Mesodermal cell (in vitro differentiated cells): ENCODE data around the gene JMJD6. TPM values are rescaled to one million over a fixed set of nuclear protein-coding genes. Genes with fewer than 3 reads are reported as not detected.
A peak's percentile ranks its signal among the peaks of the same experiment; 100 is the strongest.

Experiments
- H3K27ac ChIP-seq: 2 replicates; pipeline ENCODE4 v1.7.0; 2013; ENCODE audit warnings: mild to moderate bottlenecking, low read depth, low read length, moderate library complexity; ENCODE audit not compliant: severe bottlenecking
- H3K36me3 ChIP-seq: 2 replicates; pipeline ENCODE4 v1.7.1; 2013; ENCODE audit warnings: mild to moderate bottlenecking, low read length, moderate library complexity; ENCODE audit not compliant: control insufficient read depth, insufficient read depth
- H3K4me1 ChIP-seq: one replicate; pipeline ENCODE4 v1.7.1; 2013; ENCODE audit warnings: mild to moderate bottlenecking, low read length; ENCODE audit not compliant: insufficient read depth, control insufficient read depth, poor library complexity, severe bottlenecking
- H3K4me3 ChIP-seq: 2 replicates; pipeline ENCODE4 v1.7.0; 2013; ENCODE audit warnings: low read length, control low read depth, mild to moderate bottlenecking; ENCODE audit not compliant: insufficient read depth, poor library complexity, severe bottlenecking; ENCODE audit errors: extremely low read depth
- H3K9me3 ChIP-seq: 2 replicates; pipeline ENCODE4 v1.7.1; 2013; ENCODE audit warnings: mild to moderate bottlenecking, low read length, moderate library complexity; ENCODE audit not compliant: control insufficient read depth
- WGBS, 2 experiments: methylation state at CpG; one replicate each; pipeline ENCODE4 v1.1.5; 2013; ENCODE audit warnings: missing lambda C conversion rate in 2 of 2; ENCODE audit not compliant: insufficient coverage in 2 of 2; 5-methylcytosine and 5-hydroxymethylcytosine counted together
- polyA plus RNA-seq, 2 experiments: library from polyadenylated mRNA; stranded (reverse); fragments of 50-300 nt; gene quantifications; one replicate each; pipeline ENCODE4 v1.2.3, GENCODE V29; 2013

The JMJD6 gene
- 26.7 TPM for polyA plus RNA-seq (2013, experiment 1 of 2)
- polyA plus RNA-seq (2013, experiment 2 of 2) = 19.3 TPM

DNA sequence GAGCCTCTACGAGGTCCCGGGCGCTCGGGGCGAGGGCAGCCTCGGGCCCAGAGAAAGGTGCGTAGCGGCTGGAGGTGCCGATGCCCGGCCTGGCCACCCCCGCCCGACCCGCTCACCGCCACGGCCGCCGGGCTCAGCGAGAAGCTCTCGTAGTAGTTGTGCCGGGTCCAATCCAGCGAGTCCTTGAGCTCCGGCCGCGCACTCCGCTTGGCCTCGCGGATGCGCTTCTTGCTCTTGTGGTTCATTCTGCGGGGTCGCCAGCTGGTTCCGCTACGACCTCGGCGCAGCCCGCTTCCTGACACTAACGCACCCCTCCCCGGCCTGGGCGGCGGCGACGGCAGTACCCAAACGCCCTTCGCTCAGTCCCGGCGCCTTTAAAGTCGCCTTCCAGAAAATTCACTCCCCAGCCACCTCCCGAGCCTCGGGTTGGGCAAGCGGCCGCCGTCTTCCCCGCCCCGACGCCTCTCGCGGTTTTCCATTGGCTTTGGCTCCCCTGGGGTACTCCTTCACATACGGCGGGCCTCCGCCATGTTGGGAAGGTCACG, at the start of gene JMJD6:
JMJD6 (minus strand) TSS at position 376 of the 545 bp plus-strand sequence; CDS start at position 245, 131 bp downstream.
- peak within 1 kb of the TSS; percentile 97 for H3K27ac ChIP-seq
- no peaks in the 10 kb centered on the region for H3K9me3 ChIP-seq
- H3K4me1 ChIP-seq = peaks cover 8% of the 10 kb centered on the region
- H3K36me3 ChIP-seq = peaks cover 55% of the 10 kb centered on the region
- WGBS, 2 experiments = 0 to 1% methylated on average over 53 to 59 of the region's 60 CpGs
- peak within 1 kb of the TSS; percentile 88 for H3K4me3 ChIP-seq

DNA sequence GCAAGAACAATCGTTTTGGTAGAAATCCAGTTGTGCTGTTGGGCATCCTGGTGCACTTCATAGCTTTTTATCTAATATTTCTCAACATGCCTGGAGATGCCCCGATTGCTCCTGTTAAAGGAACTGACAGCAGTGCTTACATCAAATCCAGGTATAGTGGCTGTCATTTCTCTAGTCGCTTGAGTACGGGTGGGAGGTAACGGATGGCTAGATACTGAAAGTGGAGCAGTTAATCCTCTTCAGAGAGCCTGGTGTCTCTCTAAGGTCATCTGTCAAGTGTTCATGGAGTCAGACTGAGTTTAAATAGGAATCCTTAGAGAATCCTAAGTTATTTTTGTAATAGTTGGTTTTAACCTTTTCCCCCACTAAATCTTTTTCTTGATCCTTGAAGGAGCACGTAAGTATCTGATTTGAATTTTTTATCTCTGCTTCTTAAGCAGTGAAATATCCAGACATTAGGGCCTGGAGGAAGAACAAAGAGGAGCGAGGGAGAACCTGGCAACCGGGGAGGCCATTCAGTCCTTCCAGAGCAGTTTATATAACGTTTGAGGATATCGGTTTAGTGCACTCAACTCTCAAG, 48.7 kb upstream of the JMJD6 start:
- H3K36me3 ChIP-seq = peaks cover 64% of the 10 kb centered on the region
- H3K27ac ChIP-seq = no peak overlapping the region
- no peak overlapping the region for H3K4me3 ChIP-seq
- no peaks in the 10 kb centered on the region for H3K9me3 ChIP-seq
- 99 to 100% methylated on average over 7 to 10 of the region's 10 CpGs for WGBS, 2 experiments
- H3K4me1 ChIP-seq = peaks cover 10% of the 10 kb centered on the region

DNA sequence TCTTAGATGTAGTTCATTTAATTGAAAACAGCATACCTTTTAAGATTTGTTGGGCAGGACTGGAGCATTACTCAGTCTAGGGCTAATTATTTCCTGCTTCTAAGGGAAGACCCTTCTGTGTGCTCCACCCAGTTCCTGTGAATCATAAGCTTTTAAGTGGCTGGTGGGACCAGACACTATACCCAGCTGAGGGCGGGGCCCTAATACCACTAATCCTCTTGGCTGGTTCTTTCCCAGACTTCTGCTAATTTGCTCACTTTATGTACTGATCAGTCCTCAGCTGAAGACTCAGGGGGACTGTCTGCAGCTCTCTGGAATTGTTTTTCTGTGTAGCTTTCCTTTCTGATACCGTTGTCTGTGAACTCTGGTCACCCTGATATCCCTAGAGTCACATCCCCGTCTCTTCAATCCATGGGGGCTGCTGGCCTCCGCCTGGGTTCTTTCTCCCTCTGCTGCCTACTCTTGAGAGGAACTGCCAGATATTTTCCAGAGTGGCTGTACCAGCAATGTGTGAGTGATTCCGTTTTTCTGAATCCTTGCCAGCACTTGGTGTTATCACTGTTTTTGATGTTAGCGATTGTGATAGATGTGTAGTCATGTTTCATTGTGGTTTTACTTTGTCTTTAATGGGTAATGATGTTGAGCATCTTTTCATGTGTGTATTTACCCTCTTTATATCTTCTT, 46.6 kb upstream of the JMJD6 start:
- H3K36me3 ChIP-seq = peaks cover 58% of the 10 kb centered on the region
- H3K9me3 ChIP-seq = no peaks in the 10 kb centered on the region
- peaks cover 10% of the 10 kb centered on the region for H3K4me1 ChIP-seq
- peak overlapping the region; percentile 90 for H3K27ac ChIP-seq
- WGBS, 2 experiments = 91 to 98% methylated on average over 4 to 5 of the region's 6 CpGs
- H3K4me3 ChIP-seq = no peak overlapping the region

DNA sequence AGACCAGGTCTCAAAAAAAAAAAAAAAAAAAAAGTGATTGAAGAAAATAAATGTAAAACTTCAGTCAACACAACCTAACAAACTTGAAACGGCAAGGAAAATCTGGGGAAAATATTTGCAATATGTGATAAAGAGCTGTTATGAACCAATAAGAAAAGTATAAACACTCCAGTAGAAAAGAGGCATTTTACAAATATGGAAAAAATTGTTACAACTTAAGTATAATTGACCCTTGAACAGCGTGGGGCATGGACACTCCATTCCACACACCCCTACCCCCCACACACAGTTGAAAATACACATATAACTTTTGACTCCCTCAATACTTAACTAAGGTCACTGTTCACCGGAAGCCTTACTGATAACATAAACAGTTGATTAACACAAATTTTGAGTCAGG, 32.2 kb upstream of the JMJD6 start:
- Histone ChIP-seq H3K27ac (no peak overlapping the region), H3K36me3 (peaks cover 55% of the 10 kb centered on the region), H3K4me3 (no peak overlapping the region), H3K9me3 (no peaks in the 10 kb centered on the region), H3K4me1 (peaks cover 4% of the 10 kb centered on the region)
- WGBS, 2 experiments = 100% methylated on average over 1 of the region's 3 CpGs

DNA sequence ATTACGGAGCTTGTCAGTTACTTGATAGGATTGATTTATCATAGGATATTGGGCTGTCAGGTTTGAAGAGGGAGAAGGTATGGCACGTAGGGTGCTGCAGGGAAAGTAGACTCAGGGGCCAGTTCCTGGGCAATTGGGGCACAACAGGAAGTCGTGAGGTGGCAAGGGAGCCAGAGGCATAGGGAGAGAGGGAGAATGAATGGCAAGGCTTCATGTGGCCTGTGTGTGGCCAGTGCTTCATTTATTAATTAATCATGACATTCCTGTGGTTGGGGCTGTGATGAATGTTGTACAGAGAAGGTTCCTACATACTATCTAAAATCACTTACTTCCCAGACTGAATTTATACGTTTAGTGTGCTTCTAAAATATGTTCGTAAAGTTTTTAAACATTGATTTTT, 30.9 kb upstream of the JMJD6 start:
- no peak overlapping the region for H3K27ac ChIP-seq
- 93 to 98% methylated on average over 3 of the region's 5 CpGs for WGBS, 2 experiments
- no peaks in the 10 kb centered on the region for H3K9me3 ChIP-seq
- H3K4me1 ChIP-seq = no peaks in the 10 kb centered on the region
- H3K4me3 ChIP-seq = no peak overlapping the region
- H3K36me3 ChIP-seq = peaks cover 64% of the 10 kb centered on the region

DNA sequence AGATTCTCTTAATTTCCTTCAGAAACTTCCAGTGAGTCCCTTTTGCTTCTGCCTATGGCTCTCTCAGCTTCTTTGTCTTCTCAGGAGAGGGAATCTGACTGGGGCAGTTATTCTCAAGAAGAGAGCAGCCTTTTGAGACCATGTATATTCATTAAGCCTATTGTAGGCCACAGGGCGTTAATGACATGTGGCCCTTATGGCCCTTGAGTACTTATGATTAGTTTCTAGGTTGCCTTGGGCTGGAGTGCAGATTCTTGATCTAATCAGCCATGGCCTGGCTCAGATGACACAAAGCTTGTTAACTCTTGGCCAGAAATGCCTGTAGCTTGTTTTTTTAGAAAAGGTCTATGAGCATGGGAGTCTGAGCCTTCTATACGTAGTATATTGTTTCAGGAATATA, 28.9 kb upstream of the JMJD6 start:
- H3K36me3 ChIP-seq = peaks cover 67% of the 10 kb centered on the region
- 92 to 100% methylated on average over 1 of the region's 2 CpGs for WGBS, 2 experiments
- no peak overlapping the region for H3K27ac ChIP-seq
- no peak overlapping the region for H3K4me3 ChIP-seq
- H3K4me1 ChIP-seq = no peaks in the 10 kb centered on the region
- H3K9me3 ChIP-seq = no peaks in the 10 kb centered on the region

DNA sequence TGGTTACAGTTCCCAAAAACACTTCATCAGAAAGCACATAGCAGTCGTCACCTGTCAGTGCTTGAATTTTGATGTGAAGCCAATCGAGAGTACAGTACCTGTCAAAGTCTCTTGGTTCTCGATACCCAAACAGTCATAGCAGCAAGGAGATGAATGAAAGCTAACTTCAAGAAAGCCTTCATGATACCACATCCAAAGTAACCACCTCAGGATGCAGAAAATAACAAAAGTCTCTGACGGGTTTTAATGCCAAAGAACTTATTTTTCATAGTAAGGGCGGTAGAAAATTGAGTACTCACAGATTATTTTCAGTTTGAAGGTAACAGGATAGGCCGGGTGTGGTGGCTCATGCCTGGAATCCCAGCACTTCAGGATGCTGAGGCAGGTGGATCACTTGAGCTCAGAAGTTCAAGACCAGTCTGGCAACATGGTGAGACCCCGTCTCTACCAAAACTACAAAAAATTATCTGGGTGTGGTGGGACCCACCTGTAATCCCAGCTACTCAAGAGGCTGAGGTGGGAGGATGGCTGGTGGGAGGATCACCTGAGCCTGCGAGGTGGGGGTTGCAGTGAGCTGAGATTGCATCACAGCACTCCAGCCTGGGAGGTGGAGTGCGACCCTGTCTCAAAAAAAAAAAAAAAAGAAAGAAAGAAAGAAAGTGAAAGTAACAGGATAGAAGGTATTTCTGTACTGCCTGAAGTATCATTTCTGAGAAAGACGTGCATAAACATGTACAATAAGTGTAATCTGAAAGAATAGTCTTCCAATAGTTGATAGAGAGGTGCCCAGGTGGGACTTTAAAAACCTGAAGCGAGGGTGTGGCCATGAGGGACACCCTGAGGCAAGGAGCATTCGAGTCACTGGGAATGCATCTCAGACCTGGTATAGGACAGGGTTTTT, 26.9 kb upstream of the JMJD6 start:
- Histone ChIP-seq H3K36me3 (peaks cover 63% of the 10 kb centered on the region), H3K4me3 (no peak overlapping the region), H3K4me1 (no peaks in the 10 kb centered on the region), H3K27ac (no peak overlapping the region), H3K9me3 (no peaks in the 10 kb centered on the region)
- WGBS, 2 experiments = 90 to 96% methylated on average over 9 to 10 of the region's 12 CpGs

DNA sequence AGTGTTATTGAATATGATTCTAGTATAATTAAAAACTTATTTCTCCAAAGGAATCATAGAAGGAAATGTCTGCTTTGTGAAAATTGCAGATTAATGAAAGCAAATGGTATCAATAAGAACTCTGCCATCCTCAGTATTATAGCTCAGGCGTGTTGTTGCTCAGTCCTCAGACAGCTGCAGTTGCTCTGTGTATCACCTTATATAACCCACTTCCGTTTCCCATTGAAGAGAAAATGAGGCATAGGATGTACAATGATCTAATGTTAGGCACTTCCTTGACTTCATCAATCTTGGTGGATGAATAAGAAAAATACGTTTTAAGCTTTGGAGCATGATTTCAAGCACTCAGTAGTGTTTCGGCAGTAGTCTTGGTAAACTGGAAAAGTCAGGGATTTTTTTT, 25.6 kb upstream of the JMJD6 start:
- Histone ChIP-seq H3K4me3 (no peak overlapping the region), H3K36me3 (peaks cover 60% of the 10 kb centered on the region), H3K9me3 (no peaks in the 10 kb centered on the region), H3K4me1 (peaks cover 6% of the 10 kb centered on the region), H3K27ac (no peak overlapping the region)
- 85 to 89% methylated on average over 2 of the region's 4 CpGs for WGBS, 2 experiments

DNA sequence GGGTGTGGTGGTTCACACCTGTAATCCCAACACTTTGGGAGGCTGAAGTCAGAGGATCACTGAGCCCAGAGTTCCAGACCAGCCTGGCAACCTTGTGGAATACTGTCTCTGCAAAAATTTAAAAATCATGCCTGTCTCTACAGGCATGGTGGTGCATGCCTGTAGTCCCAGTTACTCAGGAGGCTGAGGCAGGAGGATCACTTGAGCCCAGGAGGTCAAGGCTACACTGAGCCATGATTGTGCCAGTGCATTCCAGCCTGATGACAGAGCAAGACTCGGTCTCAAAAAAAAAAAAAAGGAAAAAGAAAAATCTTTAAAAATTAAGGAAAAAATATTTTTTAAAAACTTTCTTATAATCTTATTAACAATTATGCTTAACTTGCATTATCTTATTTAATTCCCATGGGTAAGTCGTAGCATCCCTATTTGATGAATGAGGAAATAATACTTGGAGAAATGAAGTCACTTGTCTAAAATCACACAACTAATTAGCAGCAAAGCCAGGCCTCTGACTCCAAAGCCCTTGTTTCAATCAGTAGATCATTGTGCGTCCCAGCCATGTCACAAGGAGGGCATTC, 25.1 kb upstream of the JMJD6 start:
- Histone ChIP-seq H3K36me3 (peaks cover 60% of the 10 kb centered on the region), H3K9me3 (peaks cover 2% of the 10 kb centered on the region), H3K4me3 (no peak overlapping the region), H3K4me1 (peaks cover 6% of the 10 kb centered on the region), H3K27ac (no peak overlapping the region)
- no CpG with 5 or more reads among the region's 3 CpGs for WGBS, 2 experiments

DNA sequence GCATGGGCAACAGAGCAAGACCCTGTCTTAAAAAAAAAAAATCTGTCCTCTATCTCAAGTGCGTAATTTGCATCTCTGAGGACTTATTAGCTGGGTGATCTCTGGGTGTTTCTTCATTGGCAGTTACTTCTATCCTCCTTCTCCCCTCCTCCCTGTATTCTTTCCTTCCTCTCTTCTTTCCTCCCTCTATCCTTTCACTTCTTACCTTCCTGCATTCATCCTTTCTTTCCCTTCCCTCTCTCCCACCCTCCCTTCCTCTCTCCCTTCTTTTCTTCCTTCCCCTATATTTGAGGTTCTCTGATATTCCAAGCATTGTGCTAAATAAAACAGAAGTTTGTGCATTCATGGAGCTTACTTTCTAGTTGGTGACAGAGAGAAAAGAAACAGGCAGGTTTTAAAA, 22.3 kb upstream of the JMJD6 start:
- Histone ChIP-seq H3K9me3 (peaks cover 12% of the 10 kb centered on the region), H3K4me1 (peaks cover 6% of the 10 kb centered on the region), H3K27ac (no peak overlapping the region), H3K4me3 (no peak overlapping the region), H3K36me3 (peaks cover 67% of the 10 kb centered on the region)
- 83 to 100% methylated on average over 1 of the region's 1 CpG for WGBS, 2 experiments
